Measurements from ENCODE around the gene ACSBG1. TPM values are rescaled to one million over a fixed set of nuclear protein-coding genes. Genes with fewer than 3 reads are reported as not detected.
A peak's percentile ranks its signal among the peaks of the same experiment; 100 is the strongest.

Gene ACSBG1
- total RNA-seq, 2 donors from 2014 or later, result 0.58 to 0.59 TPM

DNA sequence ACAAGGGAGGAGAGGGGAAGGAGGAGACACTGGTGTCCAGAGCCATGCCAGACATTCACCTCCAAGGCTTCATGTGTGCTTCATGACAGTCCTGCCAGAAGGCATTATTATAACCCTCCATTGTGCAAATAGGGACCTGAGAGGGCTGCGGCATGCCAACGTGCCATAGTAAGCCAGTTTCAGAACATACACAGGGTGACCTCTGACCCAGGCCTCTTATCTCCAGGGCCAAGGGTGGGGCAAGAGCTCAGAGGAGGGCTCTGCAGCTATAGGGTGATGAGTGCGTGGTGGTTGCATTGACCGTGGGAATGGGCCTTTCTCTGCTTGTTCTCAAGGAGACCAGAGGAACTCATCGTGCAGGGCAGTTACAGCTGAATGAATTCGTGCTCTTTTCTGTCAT is 9.7 kb upstream of the ACSBG1 start:
- H3K27me3 ChIP-seq, result no peaks in the 10 kb centered on the region
- no peaks in the 10 kb centered on the region for H3K4me1 ChIP-seq
- H3K27ac ChIP-seq, result no peak overlapping the region
- no peak for TF ChIP-seq CTCF (IDR thresholded peaks at IDR 0.05)
- no peak overlapping the region for H3K4me3 ChIP-seq
- H3K9ac ChIP-seq (ENCODE audit: low read depth in 2 of 2, low read length in 2 of 2), result peak overlapping the region in 1 of 2 donors; percentile 36
- H3K36me3 ChIP-seq, result no peaks in the 10 kb centered on the region
- H3K9me3 ChIP-seq, result no peaks in the 10 kb centered on the region
- peak; percentile 61 for DNase-seq
- intact Hi-C loops (cut with DNase I), result loop anchor here (5.0 to 10.0 kb wide), 3 partner anchors 47 to 279 kb away; no protein-coding TSS in a partner anchor

DNA sequence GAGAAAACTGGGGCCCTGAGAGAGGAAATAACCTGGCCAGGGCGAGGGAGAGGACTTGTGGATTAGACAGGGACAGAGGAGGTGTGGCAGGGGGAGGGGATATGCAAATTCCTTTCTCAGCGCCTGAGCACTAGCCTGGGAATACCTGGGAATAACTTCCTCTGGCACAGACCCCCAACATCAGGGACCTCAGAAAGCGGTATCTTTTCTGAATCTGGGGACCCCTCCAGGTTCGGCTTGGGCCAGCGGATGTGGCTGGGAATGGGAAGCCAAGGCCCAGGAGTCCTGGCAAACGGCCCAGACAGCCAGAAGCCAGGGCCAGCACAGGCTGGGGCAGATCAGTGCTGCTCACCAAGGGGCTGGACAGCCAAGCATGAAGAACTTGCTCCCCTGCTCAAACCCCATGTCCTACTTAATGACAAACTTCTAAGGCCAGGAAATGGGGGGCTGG is 9.2 kb upstream of the ACSBG1 start:
- intact Hi-C loops (cut with DNase I), result loop anchor here (5.0 to 10.0 kb wide), 3 partner anchors 46 to 279 kb away; no protein-coding TSS in a partner anchor
- peak; percentile 51 for DNase-seq
- H3K4me3 ChIP-seq, result no peak overlapping the region
- H3K4me1 ChIP-seq, result no peaks in the 10 kb centered on the region
- TF ChIP-seq CTCF (IDR thresholded peaks at IDR 0.05), result no peak
- H3K27ac ChIP-seq, result no peak overlapping the region
- H3K36me3 ChIP-seq, result no peaks in the 10 kb centered on the region
- H3K27me3 ChIP-seq, result no peaks in the 10 kb centered on the region
- peak overlapping the region in 1 of 2 donors; percentile 36 for H3K9ac ChIP-seq (ENCODE audit: low read depth in 2 of 2, low read length in 2 of 2)
- no peaks in the 10 kb centered on the region for H3K9me3 ChIP-seq

- Histone ChIP-seq H3K9me3 (no peaks in the 10 kb centered on the region), H3K9ac (ENCODE audit: low read depth in 2 of 2, low read length in 2 of 2) (no peak overlapping the region), H3K4me3 (no peak overlapping the region), H3K36me3 (no peaks in the 10 kb centered on the region), H3K4me1 (no peaks in the 10 kb centered on the region), H3K27me3 (no peaks in the 10 kb centered on the region), H3K27ac (no peak overlapping the region)
- intact Hi-C loops (cut with DNase I), result loop anchor here (5.0 to 10.0 kb wide), 3 partner anchors 46 to 278 kb away; no protein-coding TSS in a partner anchor
- DNase-seq, result no peak
- TF ChIP-seq CTCF (IDR thresholded peaks at IDR 0.05), result no peak
Observed at GRCh38 chr15:78243058-78243457, 8.7 kb upstream of the ACSBG1 start.

DNA sequence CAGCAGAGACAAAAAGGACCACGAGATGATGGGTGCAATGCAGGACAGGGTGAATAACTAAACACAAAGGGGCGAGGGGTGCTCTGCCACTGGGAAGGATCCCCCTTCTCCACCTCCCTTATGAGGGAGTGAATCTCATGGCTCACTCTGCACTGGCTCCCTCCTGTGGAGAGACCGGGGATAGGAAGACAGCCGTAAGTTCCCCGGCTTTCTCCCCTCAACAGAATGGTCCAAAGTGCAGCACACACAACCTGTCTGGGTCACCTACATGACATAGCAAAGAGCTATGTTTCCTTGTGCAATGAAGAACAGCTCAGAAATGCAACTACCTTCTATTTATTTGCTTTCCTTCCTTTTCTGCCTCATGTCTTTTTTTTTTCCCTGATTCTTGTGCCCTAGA is 7.8 kb upstream of the ACSBG1 start:
- no peaks in the 10 kb centered on the region for H3K27me3 ChIP-seq
- no peaks in the 10 kb centered on the region for H3K4me1 ChIP-seq
- peak; percentile 59 for DNase-seq
- no peak overlapping the region for H3K27ac ChIP-seq
- TF ChIP-seq CTCF (IDR thresholded peaks at IDR 0.05), result peak; percentile 27
- H3K9ac ChIP-seq (ENCODE audit: low read depth in 2 of 2, low read length in 2 of 2), result no peak overlapping the region
- no peak overlapping the region for H3K4me3 ChIP-seq
- intact Hi-C loops (cut with DNase I), result loop anchor here (5.0 to 10.0 kb wide), 3 partner anchors 45 to 277 kb away; no protein-coding TSS in a partner anchor
- H3K36me3 ChIP-seq, result no peaks in the 10 kb centered on the region
- H3K9me3 ChIP-seq, result no peaks in the 10 kb centered on the region

GRCh38 chr15:78241017-78241416 is 6.7 kb upstream of the ACSBG1 start:
- H3K36me3 ChIP-seq, result no peaks in the 10 kb centered on the region
- peak; percentile 94 for DNase-seq
- H3K27me3 ChIP-seq, result no peaks in the 10 kb centered on the region
- H3K4me1 ChIP-seq, result no peaks in the 10 kb centered on the region
- no peak overlapping the region for H3K9ac ChIP-seq (ENCODE audit: low read depth in 2 of 2, low read length in 2 of 2)
- H3K4me3 ChIP-seq, result no peak overlapping the region
- peak; percentile 85 for TF ChIP-seq CTCF (IDR thresholded peaks at IDR 0.05)
- H3K27ac ChIP-seq, result no peak overlapping the region
- intact Hi-C loops (cut with DNase I), result loop anchor here (2.0 to 10.0 kb wide), 5 partner anchors 44 to 276 kb away; no protein-coding TSS in a partner anchor
- no peaks in the 10 kb centered on the region for H3K9me3 ChIP-seq

All from colonic mucosa (tissue), 4 donors.